HepG2 (cell line): Measurements from ENCODE around the gene NOP56. TPM values are rescaled to one million over a fixed set of nuclear protein-coding genes. Genes with fewer than 3 reads are reported as not detected.
A peak's percentile ranks its signal among the peaks of the same experiment; 100 is the strongest.

Experiments
- ARNT ChIP-seq: fragments of 450-650 bp; IDR thresholded peaks from 2 replicates; pipeline ENCODE4 v1.6.1; 2017
- BORCS8-MEF2B ChIP-seq: sonication (generic); formaldehyde crosslinking; IDR thresholded peaks from 2 replicates; pipeline ENCODE4 v1.8.0; 2022; ENCODE audit warnings: mild to moderate bottlenecking, missing genetic modification reagents
- CBX5 ChIP-seq: sonication (generic); formaldehyde crosslinking; IDR thresholded peaks from 2 replicates; pipeline ENCODE4 v1.4.0; 2020; ENCODE audit warnings: missing genetic modification reagents, borderline replicate concordance
- HOXD1 ChIP-seq: sonication (generic); formaldehyde crosslinking; IDR thresholded peaks from 2 replicates; pipeline ENCODE4 v1.5.0; 2020; ENCODE audit warnings: missing genetic modification reagents
- LBX2 ChIP-seq: sonication (generic); formaldehyde crosslinking; IDR thresholded peaks from 2 replicates; pipeline ENCODE4 v1.5.0; 2020; ENCODE audit warnings: missing genetic modification reagents, mild to moderate bottlenecking, borderline replicate concordance
- MIXL1 ChIP-seq: IDR thresholded peaks from 2 replicates; pipeline ENCODE4 v1.6.1; 2016
- NCOA5 ChIP-seq: sonication (generic); formaldehyde crosslinking; IDR thresholded peaks from 2 replicates; pipeline ENCODE4 v1.4.0; 2020; ENCODE audit warnings: missing genetic modification reagents
- TRIM24 ChIP-seq: sonication (generic); formaldehyde crosslinking; IDR thresholded peaks from 2 replicates; pipeline ENCODE4 v1.8.0; 2022; ENCODE audit warnings: mild to moderate bottlenecking, missing genetic modification reagents
- YEATS2 ChIP-seq: sonication (generic); formaldehyde crosslinking; IDR thresholded peaks from 2 replicates; pipeline ENCODE4 v1.4.0; 2020; ENCODE audit warnings: missing genetic modification reagents, borderline replicate concordance
- ZFP82 ChIP-seq: sonication (generic); formaldehyde crosslinking; IDR thresholded peaks from 2 replicates; pipeline ENCODE4 v1.5.1; 2020; ENCODE audit warnings: mild to moderate bottlenecking, missing genetic modification reagents, borderline replicate concordance
- ZHX2 ChIP-seq, 2 experiments: sonication (generic) in 1 of 2; formaldehyde crosslinking in 1 of 2; IDR thresholded peaks; 2 replicates each; pipeline versions ENCODE4 v1.6.1 to v1.9.0; 2014 to 2022; ENCODE audit warnings: antibody characterized with exemption in 1 of 2, borderline replicate concordance in 1 of 2, inconsistent platforms in 1 of 2, low read depth in 1 of 2, missing genetic modification reagents in 1 of 2
- ZNF354B ChIP-seq: sonication (generic); formaldehyde crosslinking; IDR thresholded peaks from 2 replicates; pipeline ENCODE4 v1.8.0; 2022; ENCODE audit warnings: mild to moderate bottlenecking, missing genetic modification reagents
- ZNF501 ChIP-seq: sonication (generic); formaldehyde crosslinking; IDR thresholded peaks from 2 replicates; pipeline ENCODE4 v1.5.1; 2020; ENCODE audit warnings: mild to moderate bottlenecking, moderate library complexity, missing genetic modification reagents
- ZNF687 ChIP-seq: sonication (generic); formaldehyde crosslinking; IDR thresholded peaks from 2 replicates; pipeline ENCODE4 v1.5.1; 2020; ENCODE audit warnings: mild to moderate bottlenecking, missing genetic modification reagents, moderate library complexity
- ZNF7 ChIP-seq: IDR thresholded peaks from 2 replicates; pipeline ENCODE4 v1.6.1; 2016; ENCODE audit warnings: missing biosample characterization, missing genetic modification reagents
- ZNF839 ChIP-seq: sonication (generic); formaldehyde crosslinking; IDR thresholded peaks from 2 replicates; pipeline ENCODE4 v1.4.0; 2020; ENCODE audit warnings: missing genetic modification reagents, mild to moderate bottlenecking, borderline replicate concordance
- polyA plus RNA-seq, 8 experiments: library from polyadenylated mRNA; depleted of rRNA in 3 of 8; stranded (reverse) in 7 of 8; unstranded in 1 of 8; fragments of >200 nt; fragmentation: Illumina TruSeq in 4 of 8; extraction: Trizol in 4 of 8; gene quantifications; 2 replicates each; pipeline versions ENCODE4 v1.2.1 to v1.2.3, GENCODE V29; 2011 to 2016; ENCODE audit warnings: low read depth in 4 of 8, missing spikeins in 1 of 8, mixed read lengths in 1 of 8; ENCODE audit not compliant: insufficient read depth in 1 of 8
- total RNA-seq, 5 experiments: library from RNA; depleted of rRNA; stranded (reverse); fragments of >200 nt; fragmentation: Illumina TruSeq; extraction: Trizol; gene quantifications; 2 replicates each; pipeline ENCODE4 v1.2.3, GENCODE V29; 2016; ENCODE audit warnings: low read depth in 1 of 5

The NOP56 gene
- total and polyA plus RNA-seq, 2 of the 13 experiments (the other 11 are each of a cell fraction or from before 2014, with no cell fraction given), result 369 to 1,116 TPM

GRCh38 chr20:2658414-2659354 is 6.3 kb downstream of the NOP56 start (continued):
- TF ChIP-seq ZNF687, result peak; percentile 45
- TF ChIP-seq ZNF7 (CRISPR knock-in tag), result no peak
- TF ChIP-seq BORCS8-MEF2B (CRISPR knock-in tag), result peak; percentile 30; the same call in 1 of the 2 replicates
- no peak for TF ChIP-seq ZNF354B (CRISPR knock-in tag)
- no peak for TF ChIP-seq ZHX2 (IDR thresholded peaks at IDR 0.05; ENCODE audit: low read depth)
- no peak for TF ChIP-seq ZHX2 (CRISPR knock-in tag; IDR thresholded peaks at IDR 0.05; ENCODE audit: borderline replicate concordance)
- TF ChIP-seq ZNF501 (CRISPR knock-in tag), result no peak
- TF ChIP-seq MIXL1 (CRISPR knock-in tag), result no peak; the same call in 1 of the 2 replicates
- no peak for TF ChIP-seq ZNF839 (CRISPR knock-in tag)
- TF ChIP-seq TRIM24 (CRISPR knock-in tag), result no peak
- TF ChIP-seq HOXD1, result no peak
- TF ChIP-seq YEATS2 (CRISPR knock-in tag), result 0 out of 2 replicates have a peak, but pooled peaks have one; percentile 16
- TF ChIP-seq NCOA5 (CRISPR knock-in tag), result peak; percentile 59; the same call in 1 of the 2 replicates
- no peak for TF ChIP-seq LBX2 (CRISPR knock-in tag)
- TF ChIP-seq CBX5 (CRISPR knock-in tag), result no peak
- TF ChIP-seq ZFP82 (CRISPR knock-in tag), result no peak
- TF ChIP-seq ARNT, result no peak
